K562 treated with DMSO at 1 percent for 24 hours (cell line): Measurements from ENCODE around the gene MRPL27. TPM values are rescaled to one million over a fixed set of nuclear protein-coding genes. Genes with fewer than 3 reads are reported as not detected.

Source experiments
- total RNA-seq: library from RNA; unstranded; fragments of 300-600 nt; gene quantifications from 2 replicates; pipeline ENCODE4 v1.2.3, GENCODE V29; 2022; ENCODE audit warnings: low read depth; ENCODE audit not compliant: insufficient read depth

The MRPL27 gene
- total RNA-seq, result 79.7 and 83.4 TPM in 2 replicates

GRCh38 chr17:50372758-50373556 is at the start of gene MRPL27, which contains the start of gene EME1:
MRPL27 (minus strand) TSS chr17:50373184; CDS start chr17:50373170, 14 bp downstream.
EME1 (plus strand) TSS chr17:50373229; CDS start chr17:50375209, 1,980 bp downstream.

GRCh38 chr17:50397111-50397918 is 24.3 kb upstream of the MRPL27 start, which contains the start of gene LRRC59:
LRRC59 (minus strand) TSS chr17:50397523; CDS start chr17:50397317, 206 bp downstream.

GRCh38 chr17:50345432-50346312 is 27.3 kb downstream of the MRPL27 start, which contains the start of gene XYLT2:
XYLT2 (plus strand) TSS chr17:50346126; CDS start chr17:50346141, 15 bp downstream.

Other genes starting within 250 kb of the MRPL27 start
- 0.14 and 0.30 TPM in 2 replicates for gene SAMD14, start 243.0 kb downstream of the MRPL27 start, total RNA-seq
- 42.0 and 44.4 TPM in 2 replicates for gene PPP1R9B, start 222.5 kb downstream of the MRPL27 start, total RNA-seq
- not detected in 2 replicates for gene SGCA, start 207.2 kb downstream of the MRPL27 start, total RNA-seq
- 3.7 and 4.8 TPM in 2 replicates for gene COL1A1, start 171.6 kb downstream of the MRPL27 start, total RNA-seq
- gene TMEM92, start 98.7 kb downstream of the MRPL27 start, total RNA-seq, result 1.8 and 3.5 TPM in 2 replicates
- gene XYLT2, start 27.1 kb downstream of the MRPL27 start, total RNA-seq, result 9.8 and 10.3 TPM in 2 replicates
- gene EME1, start within 50 bp of the MRPL27 start, total RNA-seq, result 16.1 and 18.5 TPM in 2 replicates
- gene LRRC59, start 24.3 kb upstream of the MRPL27 start, total RNA-seq, result 152 and 158 TPM in 2 replicates
- 33.3 and 34.0 TPM in 2 replicates for gene ACSF2, start 53.0 kb upstream of the MRPL27 start, total RNA-seq
- not detected in 2 replicates for gene CHAD, start 95.7 kb upstream of the MRPL27 start, total RNA-seq
- 21.9 and 23.2 TPM in 2 replicates for gene RSAD1, start 105.7 kb upstream of the MRPL27 start, total RNA-seq
- not detected in 2 replicates for gene MYCBPAP, start 135.3 kb upstream of the MRPL27 start, total RNA-seq
- not detected in 2 replicates for gene EPN3, start 159.6 kb upstream of the MRPL27 start, total RNA-seq
- gene SPATA20, start 174.0 kb upstream of the MRPL27 start, total RNA-seq, result 5.3 and 6.1 TPM in 2 replicates
- 0.08 and 0.09 TPM in 2 replicates for gene CACNA1G, start 187.5 kb upstream of the MRPL27 start, total RNA-seq